Kidney capillary endothelial cell (primary cell): ENCODE data around the gene NEDD4L.
"Not testable (repeated sequence)": the region's sequence is repeated elsewhere in the genome, so short reads cannot be mapped to it uniquely, and the experiment has no call there.

Source experiments
- DNase-seq: peaks from one replicate; pipeline ENCODE4 v3.0.0-alpha.2; 2018; ENCODE audit warnings: low spot score

The NEDD4L gene

DNA sequence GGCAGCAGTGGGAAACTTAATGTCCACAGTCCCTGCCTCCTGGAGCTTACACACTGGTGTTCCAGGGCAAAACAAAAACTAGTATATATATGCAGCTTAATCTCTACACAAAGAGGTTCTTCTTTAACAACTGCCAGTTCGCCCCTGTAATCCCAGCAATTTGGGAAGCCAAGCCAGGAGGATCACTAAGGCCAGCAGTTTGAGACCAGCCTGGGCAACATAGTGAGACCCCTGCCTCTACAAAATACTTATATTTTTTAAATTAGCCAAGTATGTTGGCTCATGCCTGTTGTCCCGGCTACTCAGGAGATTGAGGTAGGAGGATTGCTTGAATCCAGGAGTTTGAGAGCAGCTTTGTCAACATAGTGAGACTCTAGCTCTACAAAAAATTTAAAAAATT, 17.2 kb upstream of the NEDD4L start:
- DNase-seq = no peak

GRCh38 chr18:58027341-58027740, 16.7 kb upstream of the NEDD4L start:
- DNase-seq = no peak

DNA sequence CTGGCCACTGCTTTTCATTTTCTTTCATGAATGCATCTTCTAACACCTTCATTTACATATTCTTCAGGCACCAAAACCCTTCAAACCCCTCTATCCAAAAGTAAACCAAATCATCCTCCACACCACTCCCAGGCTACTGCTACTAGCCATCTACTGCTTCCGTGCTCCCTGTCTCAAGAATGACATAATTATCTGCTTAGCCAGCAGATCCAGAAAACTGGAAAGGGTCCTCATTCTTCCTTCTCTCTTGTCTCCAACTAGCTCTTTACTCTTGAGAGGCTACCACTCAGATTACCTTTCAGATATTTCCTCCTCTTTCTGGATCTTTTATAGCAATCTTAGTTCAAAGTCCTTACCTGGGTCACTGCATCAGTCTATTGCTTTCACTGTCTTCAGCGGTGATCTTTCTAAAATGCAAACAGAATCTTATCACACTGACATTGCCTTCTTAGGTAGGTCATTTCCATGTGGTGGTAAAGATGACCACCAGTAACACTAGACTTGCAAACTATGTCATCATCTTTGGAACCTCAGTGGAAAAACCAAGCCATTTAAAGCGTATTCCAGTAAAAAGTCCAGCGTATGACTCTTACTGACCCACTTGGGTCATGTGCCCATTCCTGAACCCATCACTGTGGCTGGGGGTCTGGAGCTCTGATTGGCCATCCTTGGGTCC, 15.8 kb upstream of the NEDD4L start:
- DNase-seq = no peak

- DNase-seq = no peak
Observed at GRCh38 chr18:58032233-58032632, 11.8 kb upstream of the NEDD4L start.

DNA sequence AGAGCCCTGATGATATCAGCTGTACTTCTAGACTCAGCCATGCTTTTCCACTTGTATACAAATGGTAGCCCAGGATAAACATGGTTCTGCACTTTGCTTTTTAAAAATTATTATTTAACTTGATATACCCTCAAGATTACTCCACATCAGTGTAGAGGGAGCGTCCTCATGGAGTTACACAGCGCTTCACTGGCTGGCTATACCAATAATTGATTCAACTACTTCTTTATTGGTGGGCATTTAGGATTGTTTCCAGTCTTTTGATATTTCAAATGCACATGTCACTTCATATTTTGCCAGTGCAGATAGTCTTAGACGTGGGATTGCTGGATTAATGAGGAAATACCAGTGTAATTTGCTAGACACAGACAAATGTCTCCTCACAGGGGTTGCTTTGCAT, 10.8 kb upstream of the NEDD4L start:
- no peak for DNase-seq

GRCh38 chr18:58034370-58034769, 9.7 kb upstream of the NEDD4L start:
- DNase-seq = no peak

GRCh38 chr18:58037163-58037562, 6.9 kb upstream of the NEDD4L start:
- DNase-seq = no peak

DNA sequence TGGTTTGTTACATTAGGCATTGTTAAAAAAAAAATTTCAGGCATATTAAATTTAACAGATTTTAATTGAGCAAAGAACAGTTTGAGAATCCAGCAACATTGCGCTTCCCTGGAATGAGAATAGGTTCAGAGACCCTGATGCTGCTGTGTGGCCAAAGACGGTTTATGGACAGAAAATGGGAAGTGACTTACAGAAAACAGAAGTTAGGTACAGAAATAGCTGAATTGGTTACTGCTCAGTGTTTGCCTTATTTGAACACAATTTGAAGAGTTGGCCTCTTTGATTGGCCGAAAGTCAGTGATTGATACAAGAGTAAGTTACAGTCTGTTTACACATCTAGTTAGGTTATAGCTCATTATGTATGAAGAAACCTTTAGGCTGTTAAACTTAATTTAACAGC, 6.0 kb upstream of the NEDD4L start:
- DNase-seq = no peak

GRCh38 chr18:58041633-58042032, 2.4 kb upstream of the NEDD4L start:
- no peak for DNase-seq

GRCh38 chr18:58042826-58043490, 1.1 kb upstream of the NEDD4L start:
- DNase-seq = peak; percentile 31

- peak; percentile 19 for DNase-seq
Observed at GRCh38 chr18:58044370-58045241, 580 bp downstream of the NEDD4L start.

DNA sequence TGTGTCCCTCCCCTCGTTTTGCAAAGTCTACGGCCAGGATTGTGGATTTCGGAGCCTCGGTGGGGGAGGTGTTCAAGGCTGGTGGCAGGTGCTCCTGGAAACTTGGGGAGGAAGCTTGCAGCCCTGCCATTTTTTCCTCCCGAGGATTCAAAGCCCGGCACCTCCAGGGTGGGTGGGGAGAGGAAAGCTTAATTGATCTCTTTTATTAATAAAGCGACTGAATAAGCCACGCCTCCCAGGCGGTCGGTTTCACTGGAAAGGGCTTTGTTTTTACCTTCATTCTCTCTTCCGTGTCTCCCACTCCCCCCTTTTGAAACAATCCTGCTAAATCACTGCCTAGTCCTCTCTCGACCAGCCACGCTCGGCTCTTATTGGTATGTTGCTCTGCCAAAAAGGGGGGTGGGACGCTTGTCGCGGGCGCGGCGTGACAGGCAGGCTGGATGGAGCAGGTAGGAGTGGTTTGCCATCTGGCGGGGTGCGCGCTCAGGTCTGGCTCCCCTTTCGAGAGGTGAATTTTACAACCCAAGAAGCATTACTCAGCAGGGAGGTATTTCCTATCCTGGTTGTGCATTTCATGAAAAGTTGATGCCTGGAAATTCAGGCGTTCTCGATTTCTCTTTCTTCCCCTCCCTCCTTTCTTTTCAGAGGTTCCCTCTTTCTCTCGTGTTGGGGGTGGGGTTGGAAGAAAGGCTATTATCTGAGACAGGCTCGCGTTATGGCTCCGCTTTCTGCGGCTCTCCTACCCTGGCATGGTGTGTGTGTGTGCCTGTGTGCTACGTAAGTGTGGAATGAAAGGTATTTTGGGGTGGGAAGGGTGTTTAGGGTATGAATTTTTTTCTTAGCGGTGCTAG, 1.4 kb downstream of the NEDD4L start:
- DNase-seq = peak; percentile 9

GRCh38 chr18:58046093-58046793, 2.2 kb downstream of the NEDD4L start:
- no peak for DNase-seq

GRCh38 chr18:58046794-58047555, 2.9 kb downstream of the NEDD4L start:
- no peak for DNase-seq

DNA sequence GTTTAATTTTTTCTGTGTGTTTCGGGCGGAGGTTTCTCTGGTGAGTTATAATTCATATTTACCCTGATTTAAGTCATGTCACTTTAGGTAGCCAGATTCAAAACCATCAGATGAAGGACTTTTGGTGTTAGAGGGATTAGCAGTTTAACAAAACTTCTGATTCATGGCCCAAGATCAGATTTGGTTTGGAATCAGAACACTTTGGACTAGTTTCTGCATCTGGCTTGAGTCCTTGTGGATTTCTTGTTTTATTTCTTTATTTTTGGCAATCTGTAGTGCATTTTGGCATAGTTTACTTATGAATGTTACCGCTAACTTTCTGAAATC, 3.5 kb downstream of the NEDD4L start:
- DNase-seq = no peak

DNA sequence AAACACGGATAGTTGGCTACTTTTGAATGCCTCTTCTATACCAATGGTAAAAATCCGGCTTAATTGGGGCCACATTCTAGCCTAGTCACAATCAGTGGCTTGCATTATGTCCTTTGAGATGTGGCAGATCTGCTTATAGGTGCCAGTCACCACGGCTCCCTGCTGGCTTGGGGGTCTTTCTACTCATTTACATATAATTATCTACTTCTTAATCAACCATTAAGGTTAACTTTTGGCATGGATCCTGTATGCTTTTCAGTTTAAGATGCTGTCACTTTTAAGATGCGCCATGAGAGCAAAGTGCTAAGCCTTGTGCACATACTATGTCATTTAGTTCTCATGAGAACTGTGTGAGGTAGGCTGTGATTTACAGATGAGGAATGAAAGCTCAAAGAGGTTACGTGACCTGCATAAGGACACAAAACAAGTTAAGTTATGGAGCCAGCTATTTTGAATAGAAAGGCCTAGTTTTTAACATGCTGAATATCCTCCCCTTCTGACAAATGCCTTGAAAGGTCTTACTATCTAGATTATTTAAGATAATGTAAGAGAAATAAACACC, 4.1 kb downstream of the NEDD4L start:
- no peak for DNase-seq

DNA sequence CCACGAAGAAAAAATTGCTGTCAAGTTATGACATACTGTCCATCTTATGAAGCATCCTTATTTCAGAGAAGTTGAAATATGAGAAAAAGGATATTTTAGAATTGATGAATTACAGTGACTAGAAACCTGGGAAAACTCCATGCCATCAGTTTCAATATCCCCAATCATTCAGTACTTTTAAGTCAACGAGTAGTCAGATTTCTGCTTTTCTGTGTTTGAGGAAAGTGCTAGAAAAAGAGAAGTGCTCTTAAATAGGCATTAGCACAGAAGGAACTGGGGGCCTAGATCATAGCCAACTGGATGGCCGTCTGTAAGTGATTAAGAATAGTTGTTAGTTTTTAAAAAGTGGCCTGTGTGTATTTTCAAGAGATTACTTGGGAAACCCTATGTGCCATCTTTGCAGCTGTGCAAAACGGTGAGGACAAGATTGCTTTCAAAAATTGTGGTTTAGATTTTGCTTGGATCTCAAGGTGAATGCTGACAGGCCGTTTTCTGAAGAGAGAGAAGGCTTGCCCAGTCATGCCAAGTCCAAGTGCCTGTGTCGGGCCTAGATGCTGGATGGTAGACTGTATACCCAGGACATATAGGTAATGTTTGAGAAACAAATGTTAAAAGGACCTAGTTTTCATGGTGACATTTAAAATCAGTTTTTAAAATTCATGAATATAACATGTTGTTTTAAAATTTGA, 5.1 kb downstream of the NEDD4L start:
- DNase-seq = no peak

- DNase-seq = not testable (repeated sequence)
Observed at GRCh38 chr18:58050963-58051362, 6.9 kb downstream of the NEDD4L start.

GRCh38 chr18:58051765-58052460, 7.9 kb downstream of the NEDD4L start:
- peak; percentile 24 for DNase-seq
